GM18951 (cell line): ENCODE results near the gene ICA1L.

Source experiments
- POLR2A ChIP-seq: IDR thresholded peaks from 4 replicates; pipeline ENCODE4 v1.6.1; 2011; ENCODE audit warnings: mild to moderate bottlenecking; ENCODE audit not compliant: insufficient read length, insufficient read depth; ENCODE audit errors: extremely low read depth
- in situ Hi-C: fragments of 300-500 bp; cut with MboI; formaldehyde crosslinking; loops from one replicate; pipeline ENCODE4 v1.12.0; 2022; ENCODE audit warnings: low sequenced_read_pairs, mixed read lengths, inconsistent platforms; ENCODE audit not compliant: unreplicated experiment

Gene ICA1L

DNA sequence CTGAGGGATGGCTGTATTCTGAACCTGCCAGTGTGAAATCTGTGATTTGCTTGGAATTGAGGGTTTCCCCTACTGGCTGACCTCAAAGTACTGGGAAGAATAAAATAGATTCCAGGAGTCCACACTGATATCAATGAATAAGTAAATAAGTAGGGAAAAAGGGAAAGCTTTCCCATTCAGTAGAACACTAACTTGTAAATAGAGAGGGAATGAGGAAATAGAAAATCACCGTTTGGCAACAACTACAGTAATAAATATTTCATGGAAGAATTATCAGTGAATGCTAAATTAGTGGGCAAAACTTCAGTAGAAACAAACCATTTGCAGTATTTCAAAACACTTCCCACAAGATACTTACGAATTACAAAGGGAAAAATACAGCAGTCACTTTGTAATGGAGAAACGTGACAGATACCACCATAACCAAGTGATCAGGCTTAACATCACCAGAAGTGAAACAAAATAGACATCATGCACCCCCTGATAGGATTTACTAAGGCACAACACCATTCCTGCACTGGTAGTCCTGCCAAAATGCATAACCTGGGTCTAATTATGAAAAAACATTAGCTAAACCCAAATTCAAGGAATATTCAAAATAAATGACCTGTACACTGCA, 88.5 kb downstream of the ICA1L start:
- TF ChIP-seq POLR2A = no peak
- in situ Hi-C loops = no loop called here

DNA sequence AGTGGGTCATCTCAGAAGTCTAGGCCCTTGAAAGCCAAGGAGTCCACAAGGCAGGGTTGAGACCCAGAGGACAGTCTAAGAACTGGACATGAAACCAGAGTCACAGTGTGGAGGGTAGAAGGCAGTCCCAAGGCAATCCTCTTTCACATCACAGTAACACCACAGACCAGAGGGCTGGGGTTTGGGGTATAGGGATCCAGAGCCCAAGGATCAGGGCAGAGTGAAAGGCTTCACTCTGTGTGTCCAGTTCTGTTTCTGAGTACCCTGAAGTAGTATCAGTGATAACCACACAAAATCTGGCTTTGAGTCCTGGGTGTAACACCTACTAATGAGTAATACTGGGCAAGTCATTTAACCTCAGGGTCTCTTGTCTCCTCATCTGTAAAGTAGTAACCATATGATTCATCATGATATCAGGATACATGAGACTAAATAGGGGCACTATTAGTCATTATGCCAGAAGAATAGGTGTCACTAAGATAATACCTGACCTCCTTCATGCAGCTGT, 91.0 kb downstream of the ICA1L start:
- TF ChIP-seq POLR2A = no peak
- in situ Hi-C loops = no loop called here

DNA sequence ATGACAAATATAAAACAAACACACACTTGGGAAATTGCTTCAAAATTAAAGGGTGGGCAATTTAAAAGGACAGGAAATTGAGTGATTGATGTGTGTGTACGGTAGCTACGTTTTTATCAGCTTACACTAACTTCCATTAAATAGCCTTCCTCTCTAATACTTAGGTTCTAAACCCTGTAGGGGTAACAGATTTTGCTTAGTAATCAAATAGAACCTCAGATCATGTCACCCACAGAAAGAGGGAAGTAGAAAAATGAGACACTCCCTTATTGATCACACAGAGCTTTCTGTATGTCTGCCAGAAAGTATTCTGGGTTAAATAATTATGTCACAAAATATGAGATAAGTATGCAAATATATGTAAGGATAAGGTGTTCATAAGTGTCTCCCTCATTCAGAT, 93.3 kb downstream of the ICA1L start:
- in situ Hi-C loops = no loop called here
- no peak for TF ChIP-seq POLR2A

DNA sequence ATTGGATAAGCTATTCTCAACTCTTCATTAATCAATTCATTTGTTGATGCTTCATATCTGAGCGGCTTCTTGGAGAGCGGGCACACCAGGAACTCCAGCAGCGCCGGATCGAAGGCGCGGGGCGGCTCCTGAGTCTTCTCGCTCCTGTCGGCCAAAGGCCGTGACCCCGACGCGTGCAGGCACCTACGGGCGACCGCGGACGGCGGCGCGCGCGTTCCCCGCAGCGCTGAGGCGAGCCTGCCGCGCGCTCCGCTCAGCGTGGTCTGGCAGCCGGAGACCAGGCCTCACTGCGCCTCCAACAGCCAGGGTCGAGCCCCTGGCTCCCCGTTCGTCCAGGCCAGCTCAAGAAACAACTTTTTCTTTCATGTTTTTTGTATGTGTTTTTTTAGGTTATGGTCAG, 97.5 kb downstream of the ICA1L start:
- TF ChIP-seq POLR2A = no peak
- in situ Hi-C loops = no loop called here

DNA sequence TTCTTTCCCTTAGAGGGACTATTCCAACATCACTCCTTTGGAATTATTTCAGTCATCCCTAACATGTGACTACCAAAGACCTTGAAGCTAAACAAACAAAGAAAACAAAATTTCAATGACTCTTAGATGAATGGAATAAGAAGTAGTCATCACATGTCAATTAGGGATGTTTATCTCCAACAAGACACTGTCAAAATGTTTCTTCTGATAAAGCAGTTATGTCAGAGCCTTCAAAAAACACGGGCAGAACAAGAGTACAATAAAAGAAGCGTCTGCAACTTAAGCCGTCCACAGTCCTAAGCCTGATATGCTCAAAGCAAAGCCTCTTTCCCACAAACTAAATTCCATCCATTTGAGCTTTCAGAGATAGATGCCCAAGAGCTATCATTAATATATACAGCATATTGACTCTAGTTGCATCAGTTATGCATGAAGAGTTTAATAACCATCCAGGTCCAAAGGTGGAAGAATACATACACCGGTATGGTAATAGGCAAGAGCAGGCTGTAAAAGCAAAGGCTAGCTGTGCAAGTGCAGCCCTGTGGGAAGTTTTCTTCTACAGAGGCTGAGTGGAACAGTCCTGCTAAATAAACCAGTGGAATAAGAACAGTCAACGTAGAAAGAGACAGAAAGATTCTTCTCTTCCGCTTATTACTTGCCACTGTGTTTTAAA, 98.1 kb downstream of the ICA1L start:
- TF ChIP-seq POLR2A = no peak
- in situ Hi-C loops = no loop called here

DNA sequence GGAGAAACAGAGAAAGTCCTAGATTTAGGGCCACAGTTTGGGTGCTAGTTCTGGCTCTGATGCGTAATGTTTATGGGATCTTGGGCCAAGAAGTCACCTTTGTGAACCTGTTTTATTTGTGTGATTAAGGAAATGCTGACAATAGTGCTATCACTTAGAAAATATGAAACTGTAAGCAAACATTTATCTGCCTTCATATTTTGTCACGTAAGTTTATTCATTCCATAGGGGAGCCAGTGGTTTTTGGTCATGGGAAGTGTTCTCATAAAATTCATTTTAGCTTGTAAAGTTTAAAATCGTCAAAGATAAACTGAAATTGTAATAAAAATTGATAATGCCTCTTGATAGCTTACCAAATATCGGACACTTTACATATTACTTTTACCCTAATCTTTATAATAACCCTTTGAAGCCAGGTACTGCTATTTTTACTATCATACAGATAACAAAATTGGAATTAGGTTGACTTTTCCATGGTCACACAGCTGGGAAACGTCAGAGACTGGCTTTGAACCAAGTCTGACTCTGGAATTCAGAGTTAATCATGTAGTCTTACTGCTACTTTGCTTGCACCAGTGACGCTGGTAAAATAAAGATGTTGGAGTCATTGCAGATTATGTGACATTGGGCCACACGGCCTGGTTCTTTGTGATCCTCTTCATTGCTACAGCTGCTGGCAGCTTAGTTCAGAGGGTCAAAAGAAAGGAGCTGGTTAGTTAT, 99.7 kb downstream of the ICA1L start:
- in situ Hi-C loops = no loop called here
- TF ChIP-seq POLR2A = no peak

DNA sequence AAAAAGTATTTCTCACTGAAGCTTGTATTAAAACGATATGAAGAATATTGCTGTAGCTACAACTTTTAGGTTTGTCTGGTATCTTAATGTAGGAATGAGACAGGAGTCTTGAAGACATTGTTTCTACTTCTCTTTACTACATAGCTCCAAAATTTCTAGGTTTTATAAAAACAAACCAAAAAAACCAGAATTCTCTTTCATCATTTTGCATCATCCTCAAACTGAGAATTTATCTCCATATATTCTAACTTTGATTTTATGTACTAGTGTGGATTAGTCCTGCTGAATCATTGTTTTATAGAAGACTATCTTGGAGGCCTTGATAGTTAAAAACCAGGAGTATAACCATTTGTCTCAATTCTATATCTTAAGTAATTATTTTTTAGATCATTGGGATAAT, 100.2 kb downstream of the ICA1L start:
- in situ Hi-C loops = no loop called here
- TF ChIP-seq POLR2A = no peak

DNA sequence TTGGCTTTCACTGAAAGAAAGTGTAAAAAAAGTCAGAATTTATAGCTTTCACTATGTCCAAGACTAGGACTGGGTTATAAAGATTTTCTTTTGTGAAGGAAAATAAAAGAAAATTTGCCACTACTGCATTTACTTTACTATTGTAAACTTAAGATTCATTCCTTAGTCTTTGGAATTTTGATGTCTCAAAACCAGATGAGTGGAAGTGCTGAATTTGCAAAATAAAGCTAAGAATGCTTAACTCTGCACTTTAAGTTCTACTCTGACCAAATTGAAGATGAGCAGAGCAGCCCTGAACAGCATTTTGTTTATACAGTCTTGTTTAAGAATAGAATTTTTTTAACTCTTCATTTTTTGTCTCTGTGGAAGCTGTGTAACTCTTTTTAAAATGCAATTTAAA, 102.4 kb downstream of the ICA1L start:
- in situ Hi-C loops = no loop called here
- no peak for TF ChIP-seq POLR2A

DNA sequence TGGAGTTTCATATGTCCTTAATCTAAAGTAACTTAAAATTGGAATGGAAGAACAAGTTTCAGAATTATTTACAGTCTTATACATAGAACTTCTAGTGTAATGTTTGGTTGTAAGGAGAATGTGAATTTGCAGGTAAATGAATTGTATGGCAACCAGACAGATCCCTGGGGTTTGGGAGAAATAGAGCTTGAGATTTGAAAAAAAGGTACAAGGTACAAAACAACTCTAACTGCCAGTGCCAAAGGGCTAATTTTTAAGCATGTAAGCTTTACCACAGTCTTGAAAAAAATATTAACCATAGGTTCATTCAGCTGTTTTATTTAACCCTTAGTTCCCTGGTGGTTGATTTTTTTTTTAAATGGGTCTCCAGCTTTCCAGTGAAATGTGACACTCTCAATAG, 103.3 kb downstream of the ICA1L start:
- in situ Hi-C loops = no loop called here
- TF ChIP-seq POLR2A = no peak

DNA sequence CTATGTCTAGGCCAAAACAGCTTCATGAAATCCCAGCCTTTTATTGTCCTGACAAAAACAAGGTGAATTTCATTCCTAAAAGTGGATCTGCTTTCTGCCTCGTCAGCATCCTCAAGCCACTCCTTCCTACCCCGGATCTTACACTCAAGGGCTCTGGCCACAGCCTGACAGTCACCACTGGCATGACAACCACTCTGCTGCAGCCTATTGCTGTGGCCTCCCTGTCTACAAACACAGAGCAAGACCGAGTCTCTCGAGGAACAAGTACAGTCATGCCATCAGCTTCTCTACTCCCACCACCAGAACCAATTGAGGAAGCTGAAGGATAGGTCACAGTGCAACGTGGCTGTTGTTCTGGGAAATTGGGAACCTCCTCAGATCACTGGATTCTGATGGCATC, 106.1 kb downstream of the ICA1L start:
- no peak for TF ChIP-seq POLR2A
- in situ Hi-C loops = no loop called here

DNA sequence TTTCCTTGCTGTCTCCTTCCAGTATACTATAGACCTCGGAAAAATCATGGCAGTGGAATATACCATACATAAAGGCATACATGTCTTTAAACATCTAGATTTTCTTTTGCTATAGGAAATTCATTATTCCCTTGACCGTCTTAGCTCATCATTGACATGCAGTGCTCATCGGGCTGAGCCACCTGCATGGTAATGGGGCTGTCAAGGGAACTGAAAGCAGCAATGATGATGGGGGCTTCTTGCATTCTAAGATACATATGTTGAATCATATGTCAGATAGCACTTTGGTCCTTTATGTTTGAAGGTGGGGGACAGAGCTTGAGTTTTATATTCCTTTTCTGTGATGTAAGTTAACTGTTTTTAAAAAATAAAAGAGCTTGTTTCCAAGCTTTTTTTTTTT, 106.6 kb downstream of the ICA1L start:
- in situ Hi-C loops = no loop called here
- TF ChIP-seq POLR2A = no peak

DNA sequence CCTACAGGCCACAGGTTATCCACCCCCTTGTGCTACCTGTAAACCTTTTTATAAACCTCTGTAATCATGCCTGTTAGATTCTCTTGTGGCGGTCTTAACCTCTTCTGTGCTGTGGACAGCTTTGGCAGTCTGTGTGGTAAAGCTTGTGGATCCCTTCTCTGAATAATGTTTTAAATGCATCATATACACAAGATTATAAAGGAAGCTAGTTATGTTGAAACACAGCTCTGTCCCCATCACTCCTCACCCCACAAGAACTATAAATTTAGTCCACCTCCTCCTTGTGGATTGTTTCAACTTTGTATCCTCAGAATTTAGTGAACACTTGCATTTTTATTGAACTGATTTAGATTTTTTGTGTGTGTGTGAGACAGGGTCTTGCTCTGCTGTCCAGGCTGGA, 107.7 kb downstream of the ICA1L start:
- no peak for TF ChIP-seq POLR2A

DNA sequence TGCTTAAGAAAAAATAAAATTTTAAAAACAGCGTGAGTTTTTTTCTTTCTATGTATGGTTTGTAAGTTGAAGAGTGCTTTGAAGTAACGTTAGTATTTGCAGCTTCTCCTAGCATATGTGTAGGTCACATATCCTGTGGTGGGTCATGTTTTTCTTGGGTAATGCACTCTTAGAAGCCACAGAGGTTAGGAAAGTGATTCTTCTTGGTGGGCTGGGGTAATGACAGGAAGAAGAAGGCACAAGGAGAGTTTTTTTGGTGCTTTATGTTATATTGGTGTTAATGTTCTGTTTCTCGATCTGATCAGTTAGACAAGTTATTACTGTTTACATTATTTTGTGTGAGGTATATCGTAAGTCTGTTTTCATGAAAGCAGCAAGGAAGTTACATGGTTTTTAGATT, 109.0 kb downstream of the ICA1L start:
- in situ Hi-C loops = no loop called here
- TF ChIP-seq POLR2A = no peak

More for the DNA sequence above, 107.7 kb downstream of the ICA1L start:
- in situ Hi-C loops = no loop called here

DNA sequence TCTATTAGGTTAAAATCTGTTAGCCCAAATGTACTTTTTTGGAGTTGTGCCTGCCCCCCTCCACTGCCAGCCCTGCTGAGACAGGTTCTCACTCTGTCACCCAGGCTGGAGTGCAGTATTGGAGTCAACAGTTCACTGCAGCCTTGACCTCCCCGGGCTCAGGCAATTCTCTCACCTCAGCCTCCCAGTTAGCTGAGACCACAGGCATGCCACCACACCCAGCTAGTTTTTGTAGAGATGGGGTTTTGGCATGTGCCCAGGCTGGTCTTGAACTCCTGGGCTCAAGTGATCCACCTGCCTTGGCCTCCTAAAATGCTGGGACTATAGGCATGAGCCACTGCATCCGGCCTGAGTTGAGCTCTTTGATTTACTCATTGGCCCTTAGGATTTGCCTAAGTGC, 110.7 kb downstream of the ICA1L start:
- in situ Hi-C loops = no loop called here
- no peak for TF ChIP-seq POLR2A

DNA sequence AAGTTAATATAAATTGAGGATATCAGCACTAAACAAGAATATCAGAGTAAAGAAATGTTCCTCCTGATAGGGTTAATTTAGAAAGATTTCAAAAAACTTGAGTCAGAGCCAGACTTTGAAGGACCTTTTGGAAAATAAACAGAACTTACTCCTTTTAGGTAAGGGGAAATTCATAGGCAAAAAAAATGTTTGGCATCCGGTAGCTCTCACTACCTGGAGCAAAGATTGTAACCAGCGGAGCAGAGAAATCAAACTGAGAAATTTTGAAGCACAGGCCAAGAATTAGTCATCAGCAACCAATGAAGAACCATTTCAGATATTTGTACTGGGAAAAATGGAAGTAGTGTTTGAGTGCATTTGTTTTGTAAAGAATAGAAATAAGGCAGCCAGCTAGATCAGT, 113.0 kb downstream of the ICA1L start:
- in situ Hi-C loops = no loop called here
- TF ChIP-seq POLR2A = no peak
